A375 (cell line): ENCODE data around the gene HIRIP3. TPM values are rescaled to one million over a fixed set of nuclear protein-coding genes. Genes with fewer than 3 reads are reported as not detected.

ENCODE experiments used
- total RNA-seq: library from RNA; depleted of rRNA; stranded (reverse); fragments of >200 nt; shearing (Covaris generic); gene quantifications from 2 replicates; pipeline ENCODE4 v1.2.3, GENCODE V29; 2014; rRNA removed

HIRIP3 gene, protein sequence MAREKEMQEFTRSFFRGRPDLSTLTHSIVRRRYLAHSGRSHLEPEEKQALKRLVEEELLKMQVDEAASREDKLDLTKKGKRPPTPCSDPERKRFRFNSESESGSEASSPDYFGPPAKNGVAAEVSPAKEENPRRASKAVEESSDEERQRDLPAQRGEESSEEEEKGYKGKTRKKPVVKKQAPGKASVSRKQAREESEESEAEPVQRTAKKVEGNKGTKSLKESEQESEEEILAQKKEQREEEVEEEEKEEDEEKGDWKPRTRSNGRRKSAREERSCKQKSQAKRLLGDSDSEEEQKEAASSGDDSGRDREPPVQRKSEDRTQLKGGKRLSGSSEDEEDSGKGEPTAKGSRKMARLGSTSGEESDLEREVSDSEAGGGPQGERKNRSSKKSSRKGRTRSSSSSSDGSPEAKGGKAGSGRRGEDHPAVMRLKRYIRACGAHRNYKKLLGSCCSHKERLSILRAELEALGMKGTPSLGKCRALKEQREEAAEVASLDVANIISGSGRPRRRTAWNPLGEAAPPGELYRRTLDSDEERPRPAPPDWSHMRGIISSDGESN
- total RNA-seq = 44.9 and 45.0 TPM in 2 replicates

GRCh38 chr16:29995324-29995910, at the start of gene HIRIP3:
Gene HIRIP3, minus strand, starts transcription at chr16:29995617. Its CDS starts 12 bp downstream, at chr16:29995605.

GRCh38 chr16:30030841-30031413, 35.5 kb upstream of the HIRIP3 start, which contains the start of gene TLCD3B:
Gene TLCD3B, minus strand, starts transcription at chr16:30031271. Its CDS starts 744 bp downstream, at chr16:30030527.

GRCh38 chr16:30022887-30023286, 27.5 kb upstream of the HIRIP3 start, which contains the start of gene C16orf92:
Gene C16orf92, plus strand, starts transcription at chr16:30023198. Its CDS starts 143 bp downstream, at chr16:30023341.

DNA sequence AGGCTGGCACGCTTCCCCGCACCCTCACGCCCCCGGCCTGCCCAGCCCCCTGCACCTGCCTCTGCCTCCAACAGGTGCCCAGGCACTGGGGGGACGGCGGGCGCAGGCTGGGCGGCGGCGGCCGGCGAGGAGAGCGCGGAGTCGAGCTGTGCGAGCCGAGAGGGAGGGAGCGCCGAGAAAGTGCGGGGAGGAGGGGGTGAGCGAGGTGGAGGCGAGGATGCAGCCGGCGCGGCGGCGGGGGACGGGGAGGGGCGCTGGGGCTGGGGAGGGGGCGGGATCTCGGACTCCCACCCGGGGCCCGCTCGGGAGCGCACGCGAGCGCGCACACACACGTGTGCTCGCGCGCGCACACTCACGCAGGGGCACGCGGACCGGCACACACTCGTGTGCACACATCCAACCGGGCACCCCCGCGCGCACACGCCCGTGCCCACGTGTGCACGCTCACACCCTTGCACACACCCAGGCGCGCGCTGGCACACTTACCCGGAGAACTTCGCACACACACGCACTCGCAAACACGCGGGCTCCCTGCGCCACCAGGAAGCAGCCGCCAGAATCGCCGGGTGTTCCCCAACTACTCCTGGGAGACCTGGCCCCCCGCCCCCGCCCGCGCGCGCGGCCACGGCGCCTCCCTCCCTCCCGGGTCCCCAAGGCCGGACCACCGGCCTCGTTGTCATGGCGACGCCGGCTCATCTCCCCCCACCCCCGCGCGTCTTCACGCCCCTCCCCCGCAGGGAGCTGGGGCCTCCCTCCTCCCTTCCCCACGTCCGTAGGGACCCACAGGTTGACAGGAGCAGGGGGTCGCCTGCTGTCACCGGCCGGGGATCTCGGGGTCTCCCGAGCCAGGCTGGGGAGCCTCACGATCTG, 15.7 kb upstream of the HIRIP3 start, which contains the start of gene DOC2A:
DOC2A (minus strand) TSS at position 184 of the 870 bp plus-strand sequence. CDS start 805 bp downstream, outside the sequence.

GRCh38 chr16:29995911-29996765, 721 bp upstream of the HIRIP3 start, which contains the start of gene INO80E:
Gene INO80E, plus strand, starts transcription at chr16:29996241. Its CDS starts 70 bp downstream, at chr16:29996311.

DNA sequence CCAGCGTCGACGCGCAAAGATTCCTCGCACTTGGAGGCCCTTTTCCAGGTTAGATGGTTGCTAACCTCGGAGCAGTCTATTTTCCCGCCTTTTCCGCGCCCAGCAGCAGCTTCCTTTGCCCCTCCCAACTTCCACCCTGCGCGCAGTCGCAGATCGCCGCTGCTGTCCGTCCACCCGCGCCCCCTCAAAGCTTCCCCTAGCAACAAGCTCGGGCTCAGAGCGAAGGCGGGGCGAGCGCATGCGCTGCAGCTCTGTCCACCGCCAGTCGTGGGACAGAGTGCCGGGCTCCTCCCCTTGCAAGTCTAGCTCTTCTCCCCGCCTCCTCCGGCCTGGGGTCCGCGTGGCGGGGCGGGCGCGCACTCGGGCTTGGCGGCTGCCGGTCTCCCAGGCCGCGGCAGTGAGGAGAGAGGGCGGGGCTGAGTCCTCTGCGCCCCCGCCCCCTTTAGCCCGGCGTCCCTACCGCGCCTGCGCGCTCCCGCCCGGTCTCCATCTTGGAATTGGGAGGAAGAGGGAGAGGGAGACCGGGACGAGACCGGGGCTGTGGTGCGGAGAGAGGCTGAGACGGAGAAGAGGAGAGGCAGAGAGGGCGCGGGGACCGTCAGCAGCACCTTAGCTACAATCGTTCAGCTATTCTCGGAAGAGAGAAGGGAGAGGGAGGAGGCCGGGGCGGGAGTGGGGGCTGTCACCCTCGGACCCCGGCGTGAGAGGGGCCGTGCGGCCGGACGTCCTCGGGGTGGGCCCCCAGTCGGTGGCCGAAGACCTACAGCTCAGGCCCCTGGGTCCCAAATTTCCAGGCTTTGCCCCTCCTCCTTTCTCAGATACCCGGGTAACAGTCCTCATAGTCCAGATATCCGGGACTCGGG, 21.8 kb downstream of the HIRIP3 start, which contains the start of gene TAOK2:
TAOK2 (plus strand) TSS at position 485 of the 863 bp plus-strand sequence. CDS start 3,905 bp downstream, outside the sequence.

GRCh38 chr16:29961479-29962343, 33.7 kb downstream of the HIRIP3 start, which contains the start of gene TMEM219:
Gene TMEM219, plus strand, starts transcription at chr16:29962079. Its CDS starts 1,065 bp downstream, at chr16:29963144.

Other genes with a start within 250 kb of the HIRIP3 start
- gene C16orf54, start 249.6 kb downstream of the HIRIP3 start, total RNA-seq = 0.85 and 1.3 TPM in 2 replicates
- gene ZG16, start 217.4 kb downstream of the HIRIP3 start, total RNA-seq = not detected in 2 replicates
- 128 TPM in 2 replicates for gene KIF22, start 204.9 kb downstream of the HIRIP3 start, total RNA-seq
- 408 and 432 TPM in 2 replicates for gene MAZ, start 189.1 kb downstream of the HIRIP3 start, total RNA-seq
- 3.4 and 4.0 TPM in 2 replicates for gene PRRT2, start 183.4 kb downstream of the HIRIP3 start, total RNA-seq
- 64.7 and 72.0 TPM in 2 replicates for gene PAGR1, start 179.5 kb downstream of the HIRIP3 start, total RNA-seq
- gene MVP, start 175.2 kb downstream of the HIRIP3 start, total RNA-seq = 115 and 119 TPM in 2 replicates
- 74.0 and 80.9 TPM in 2 replicates for gene CDIPT, start 132.4 kb downstream of the HIRIP3 start, total RNA-seq
- 19.9 and 22.6 TPM in 2 replicates for gene SEZ6L2, start 96.1 kb downstream of the HIRIP3 start, total RNA-seq
- 11.5 and 13.5 TPM in 2 replicates for gene ASPHD1, start 95.1 kb downstream of the HIRIP3 start, total RNA-seq
- gene KCTD13, start 69.4 kb downstream of the HIRIP3 start, total RNA-seq = 25.9 and 27.7 TPM in 2 replicates
- 62.7 and 66.0 TPM in 2 replicates for gene TMEM219, start 33.5 kb downstream of the HIRIP3 start, total RNA-seq
- 33.6 and 37.5 TPM in 2 replicates for gene TAOK2, start 21.7 kb downstream of the HIRIP3 start, total RNA-seq
- gene INO80E, start 624 bp upstream of the HIRIP3 start, total RNA-seq = 136 and 168 TPM in 2 replicates
- 2.3 and 4.8 TPM in 2 replicates for gene DOC2A, start 15.4 kb upstream of the HIRIP3 start, total RNA-seq
- gene C16orf92, start 27.6 kb upstream of the HIRIP3 start, total RNA-seq = not detected in 2 replicates
- gene TLCD3B, start 35.7 kb upstream of the HIRIP3 start, total RNA-seq = 0.56 and 3.3 TPM in 2 replicates
- gene ALDOA, start 70.1 kb upstream of the HIRIP3 start, total RNA-seq = 1,573 and 1,656 TPM in 2 replicates
- 172 and 195 TPM in 2 replicates for gene PPP4C, start 80.4 kb upstream of the HIRIP3 start, total RNA-seq
- 0.64 and 1.6 TPM in 2 replicates for gene TBX6, start 96.3 kb upstream of the HIRIP3 start, total RNA-seq
- 16.2 and 16.7 TPM in 2 replicates for gene YPEL3, start 100.6 kb upstream of the HIRIP3 start, total RNA-seq
- 0.30 and 0.82 TPM in 2 replicates for gene GDPD3, start 117.9 kb upstream of the HIRIP3 start, total RNA-seq
- 29.7 and 38.4 TPM in 2 replicates for gene MAPK3, start 127.6 kb upstream of the HIRIP3 start, total RNA-seq
- gene CORO1A, start 188.0 kb upstream of the HIRIP3 start, total RNA-seq = 6.7 and 14.7 TPM in 2 replicates
- gene BOLA2B, start 198.0 kb upstream of the HIRIP3 start, total RNA-seq = 132 and 219 TPM in 2 replicates
- 199 and 212 TPM in 2 replicates for gene SLX1A, start 198.3 kb upstream of the HIRIP3 start, total RNA-seq
- 5.0 and 5.3 TPM in 2 replicates for gene SULT1A3, start 203.6 kb upstream of the HIRIP3 start, total RNA-seq